B cell (primary cell): ENCODE results near the gene BMP7. TPM values are rescaled to one million over a fixed set of nuclear protein-coding genes. Genes with fewer than 3 reads are reported as not detected.

Experiments used
- ATAC-seq: fragments of 200-7000 bp; cut with Tn5 transposase; one replicate; pipeline ENCODE4 v1.10.0; 2021; ENCODE audit warnings: low read depth, mild to moderate bottlenecking, moderate number of reproducible peaks, moderate library complexity
- CTCF ChIA-PET: fragments of 350-600 bp; sonication (Branson Sonifier 250); formaldehyde crosslinking; loops from one replicate; lab custom pipeline; 2021; ENCODE audit warnings: antibody characterized with exemption, inconsistent platforms; lab: Charles Lee
- POLR2A ChIA-PET: fragments of 350-600 bp; sonication (Branson Sonifier 250); formaldehyde crosslinking; loops from one replicate; lab custom pipeline; 2021; ENCODE audit warnings: antibody characterized with exemption; lab: Charles Lee
- DNase-seq: peaks from one replicate; pipeline ENCODE4 v3.0.0; 2013
- H2AFZ ChIP-seq: 2 replicates; pipeline ENCODE4 v1.6.1; 2012; ENCODE audit warnings: mild to moderate bottlenecking, low read depth, low read length; ENCODE audit not compliant: insufficient read depth, poor library complexity, severe bottlenecking
- H3K27ac ChIP-seq, 2 donors: 1 replicate in 1 of 2; 2 replicates in 1 of 2; pipeline ENCODE4 v1.5.1; 2012 to 2013; ENCODE audit warnings: low read length in 2 of 2, mild to moderate bottlenecking in 2 of 2, moderate library complexity in 1 of 2
- H3K27me3 ChIP-seq, 4 experiments: fragments of 200-600 bp in 1 of 4; sonication (generic) in 1 of 4; replicated peaks in 1 of 4; 1 replicate in 2 of 4; 2 replicates in 2 of 4; pipeline versions ENCODE4 v1.6.1 to v1.7.0; 2013 to 2016; ENCODE audit warnings: low read length in 3 of 4, mild to moderate bottlenecking in 2 of 4, mixed read lengths in 1 of 4, moderate library complexity in 1 of 4; ENCODE audit not compliant: insufficient read depth in 4 of 4, control insufficient read depth in 3 of 4; ENCODE audit errors: control extremely low read depth in 1 of 4
- H3K36me3 ChIP-seq, 2 experiments: replicated peaks in 1 of 2; 1 replicate in 1 of 2; 2 replicates in 1 of 2; pipeline versions ENCODE4 v1.6.1 to v1.7.1; 2013; ENCODE audit warnings: low read length in 1 of 2; ENCODE audit not compliant: insufficient read depth in 2 of 2, control insufficient read depth in 1 of 2; ENCODE audit errors: control extremely low read depth in 1 of 2, extremely low read depth in 1 of 2
- H3K4me1 ChIP-seq, 2 donors: fragments of 200-600 bp in 1 of 2; sonication (generic) in 1 of 2; 1 replicate in 1 of 2; 2 replicates in 1 of 2; pipeline versions ENCODE4 v1.5.1 to v1.6.1; 2013 to 2017; ENCODE audit warnings: low read length in 2 of 2; ENCODE audit not compliant: control insufficient read depth in 2 of 2, insufficient read depth in 2 of 2
- H3K4me2 ChIP-seq: replicated peaks from 2 replicates; pipeline ENCODE3; 2012; ENCODE audit warnings: mild to moderate bottlenecking, low read depth, low read length; ENCODE audit not compliant: poor library complexity, severe bottlenecking
- H3K4me3 ChIP-seq, 5 experiments: fragments of 200-600 bp in 1 of 5; sonication (generic) in 1 of 5; 1 replicate in 3 of 5; 2 replicates in 2 of 5; pipeline versions ENCODE4 v1.5.1 to v1.7.0; 2011 to 2016; ENCODE audit warnings: low read length in 4 of 5, mild to moderate bottlenecking in 4 of 5, low read depth in 2 of 5, control low read depth in 1 of 5, moderate library complexity in 1 of 5; ENCODE audit not compliant: insufficient read depth in 1 of 5; ENCODE audit errors: control extremely low read depth in 1 of 5, extremely low read depth in 1 of 5
- H3K79me2 ChIP-seq: fragments of 200-600 bp; sonication (generic); one replicate; pipeline ENCODE4 v1.6.0; 2016; ENCODE audit warnings: low read length; ENCODE audit not compliant: control insufficient read depth, insufficient read depth
- H3K9ac ChIP-seq: fragments of 200-600 bp; sonication (generic); 2 replicates; pipeline ENCODE4 v1.6.1; 2017; ENCODE audit warnings: mild to moderate bottlenecking, low read length, moderate library complexity
- H3K9me3 ChIP-seq, 3 donors: one replicate each; pipeline versions ENCODE4 v1.6.1 to v1.7.1; 2013; ENCODE audit warnings: low read length in 2 of 3; ENCODE audit not compliant: control insufficient read depth in 2 of 3, insufficient read depth in 1 of 3; ENCODE audit errors: control extremely low read depth in 1 of 3
- H4K20me1 ChIP-seq: 2 replicates; pipeline ENCODE4 v1.6.0; 2012; ENCODE audit warnings: mild to moderate bottlenecking, low read length; ENCODE audit not compliant: insufficient read depth, control insufficient read depth, poor library complexity, severe bottlenecking
- H3K27ac Mint-ChIP-seq: one replicate; pipeline ENCODE4 v1.8.0; 2021; ENCODE audit warnings: mixed read lengths
- H3K27me3 Mint-ChIP-seq: one replicate; pipeline ENCODE4 v1.8.0; 2021; ENCODE audit warnings: mixed read lengths
- H3K4me1 Mint-ChIP-seq: one replicate; pipeline ENCODE4 v1.8.0; 2021; ENCODE audit warnings: mixed read lengths
- H3K4me3 Mint-ChIP-seq: one replicate; pipeline ENCODE4 v1.8.0; 2021; ENCODE audit warnings: mixed read lengths
- H3K9me3 Mint-ChIP-seq: one replicate; pipeline ENCODE4 v1.8.0; 2022; ENCODE audit warnings: mixed read lengths; ENCODE audit not compliant: insufficient read depth
- EZH2 ChIP-seq: IDR thresholded peaks from 2 replicates; pipeline ENCODE4 v1.6.1; 2012; ENCODE audit warnings: borderline replicate concordance, low read depth, mild to moderate bottlenecking, moderate library complexity, low read length; ENCODE audit not compliant: insufficient read depth, poor library complexity, severe bottlenecking
- WGBS: methylation state at CpG from one replicate; pipeline ENCODE4 v1.1.5; 2013; ENCODE audit warnings: missing lambda C conversion rate; ENCODE audit not compliant: insufficient coverage; 5-methylcytosine and 5-hydroxymethylcytosine counted together
- intact Hi-C: fragments of 100-400 bp; cut with micrococcal nuclease; formaldehyde crosslinking; loops from one replicate; pipeline ENCODE4 v1.10.0; 2022
- polyA plus RNA-seq: library from polyadenylated mRNA; depleted of rRNA; stranded (reverse); fragments of >200 nt; gene quantifications from 2 replicates; pipeline ENCODE4 v1.2.3, GENCODE V29; 2012
- total RNA-seq, 2 donors: library from RNA; stranded (reverse); fragments of 120-200 nt in 1 of 2; gene quantifications; 1 replicate in 1 of 2; 2 replicates in 1 of 2; pipeline versions ENCODE4 v1.2.3 to v1.2.4, GENCODE V29; 2013 to 2022
- TF ChIP-seq, protein P1 (sequence below): fragments of 200-600 bp; IDR thresholded peaks from one replicate; pipeline ENCODE4 v1.8.0; 2022; ENCODE audit warnings: antibody characterized with exemption, mild to moderate bottlenecking

BMP7 gene
- total and polyA plus RNA-seq, 2 donors (not counting 1 experiment from before 2014, with no cell fraction given): not detected

DNA sequence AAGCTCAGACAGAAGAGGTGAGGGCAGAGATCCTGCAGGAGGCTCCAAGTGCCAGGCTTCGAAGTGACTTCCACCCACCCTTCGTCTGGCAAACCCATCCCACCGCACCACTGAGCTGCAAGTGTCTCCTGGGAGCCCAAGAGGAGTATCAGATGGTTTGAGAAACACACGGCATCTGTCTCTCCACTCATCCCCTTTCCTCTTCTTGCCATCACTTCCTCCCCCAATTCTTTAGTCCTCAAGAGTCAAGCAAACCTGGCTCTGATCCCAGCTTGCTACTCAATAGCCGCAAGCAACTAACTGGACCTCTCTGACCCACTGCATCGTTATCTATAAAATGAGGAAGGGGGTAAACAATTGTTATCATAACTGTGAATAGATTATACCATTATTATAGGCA, 142.1 kb downstream of the BMP7 start:
- Histone ChIP-seq H3K9ac (no peak overlapping the region), H3K79me2 (no peaks in the 10 kb centered on the region), H3K27me3 (peaks cover 0 to 4% (median 0%) of the 10 kb centered on the region in 4 experiments), H3K4me2 (no peak overlapping the region), H3K4me1 (no peaks in the 10 kb centered on the region), H3K27ac (no peak overlapping the region), H3K4me3 (no peak overlapping the region), H4K20me1 (no peaks in the 10 kb centered on the region), H3K36me3 (no peaks in the 10 kb centered on the region), H2AFZ (no peak overlapping the region), H3K9me3 (peaks cover 0 to 3% (median 0%) of the 10 kb centered on the region in 3 donors)
- Mint-ChIP-seq H3K27ac (no peak overlapping the region), H3K4me3 (no peak overlapping the region), H3K9me3 (no peaks in the 10 kb centered on the region), H3K4me1 (no peaks in the 10 kb centered on the region), H3K27me3 (peaks cover 12% of the 10 kb centered on the region)
- 96% methylated on average over 4 of the region's 6 CpGs for WGBS
- DNase-seq: no peak
- no peak for ATAC-seq
- ChIA-PET CTCF (interaction anchor here (1.0 kb wide), 1 partner anchor 10 kb away, joined by 3 read pairs; no protein-coding TSS in a partner anchor), POLR2A (no interaction called here)
- TF ChIP-seq EZH2: no peak
- TF ChIP-seq, protein P1, sequence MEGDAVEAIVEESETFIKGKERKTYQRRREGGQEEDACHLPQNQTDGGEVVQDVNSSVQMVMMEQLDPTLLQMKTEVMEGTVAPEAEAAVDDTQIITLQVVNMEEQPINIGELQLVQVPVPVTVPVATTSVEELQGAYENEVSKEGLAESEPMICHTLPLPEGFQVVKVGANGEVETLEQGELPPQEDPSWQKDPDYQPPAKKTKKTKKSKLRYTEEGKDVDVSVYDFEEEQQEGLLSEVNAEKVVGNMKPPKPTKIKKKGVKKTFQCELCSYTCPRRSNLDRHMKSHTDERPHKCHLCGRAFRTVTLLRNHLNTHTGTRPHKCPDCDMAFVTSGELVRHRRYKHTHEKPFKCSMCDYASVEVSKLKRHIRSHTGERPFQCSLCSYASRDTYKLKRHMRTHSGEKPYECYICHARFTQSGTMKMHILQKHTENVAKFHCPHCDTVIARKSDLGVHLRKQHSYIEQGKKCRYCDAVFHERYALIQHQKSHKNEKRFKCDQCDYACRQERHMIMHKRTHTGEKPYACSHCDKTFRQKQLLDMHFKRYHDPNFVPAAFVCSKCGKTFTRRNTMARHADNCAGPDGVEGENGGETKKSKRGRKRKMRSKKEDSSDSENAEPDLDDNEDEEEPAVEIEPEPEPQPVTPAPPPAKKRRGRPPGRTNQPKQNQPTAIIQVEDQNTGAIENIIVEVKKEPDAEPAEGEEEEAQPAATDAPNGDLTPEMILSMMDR: no peak
- intact Hi-C loops: no loop called here

DNA sequence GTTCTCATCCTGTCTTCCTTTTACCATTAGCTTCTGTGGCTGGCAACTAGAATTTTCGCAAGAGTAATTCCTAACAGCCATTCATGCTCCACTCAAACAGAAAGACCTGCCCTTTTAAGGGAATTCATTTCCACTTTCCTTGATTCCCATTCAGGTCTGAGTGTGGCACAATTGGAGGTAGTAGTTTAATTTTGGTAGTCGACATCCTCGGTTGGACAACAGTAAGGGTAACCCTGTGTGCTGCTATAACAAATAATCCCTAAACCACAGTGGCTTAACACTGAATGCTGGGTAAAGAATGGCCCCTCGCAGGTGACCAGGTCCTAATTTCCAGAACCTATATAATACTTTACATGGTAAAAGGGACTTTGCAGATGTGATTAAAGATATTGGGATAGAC, 142.9 kb downstream of the BMP7 start:
- H3K9me3 Mint-ChIP-seq: no peaks in the 10 kb centered on the region
- peaks cover 0 to 3% (median 0%) of the 10 kb centered on the region in 3 donors for H3K9me3 ChIP-seq
- H3K36me3 ChIP-seq: no peaks in the 10 kb centered on the region
- no peak overlapping the region for H3K9ac ChIP-seq
- no peaks in the 10 kb centered on the region for H3K79me2 ChIP-seq
- H3K27me3 Mint-ChIP-seq: peaks cover 12% of the 10 kb centered on the region
- ChIA-PET CTCF (no interaction called here), POLR2A (no interaction called here)
- no peaks in the 10 kb centered on the region for H3K4me1 Mint-ChIP-seq
- no peak for TF ChIP-seq EZH2
- H3K27ac ChIP-seq: no peak overlapping the region
- H2AFZ ChIP-seq: no peak overlapping the region
- H3K4me3 ChIP-seq: no peak overlapping the region
- no CpG with 5 or more reads among the region's 4 CpGs for WGBS
- no peaks in the 10 kb centered on the region for H4K20me1 ChIP-seq
- H3K27me3 ChIP-seq: peaks cover 0 to 4% (median 0%) of the 10 kb centered on the region in 4 experiments
- intact Hi-C loops: no loop called here
- DNase-seq: no peak
- no peaks in the 10 kb centered on the region for H3K4me1 ChIP-seq
- H3K4me2 ChIP-seq: no peak overlapping the region
- H3K4me3 Mint-ChIP-seq: no peak overlapping the region
- no peak overlapping the region for H3K27ac Mint-ChIP-seq
- no peak for ATAC-seq
